NK-92 (cell line): ENCODE data around the gene ZNF276.
"Not testable (repeated sequence)": the region's sequence is repeated elsewhere in the genome, so short reads cannot be mapped to it uniquely, and the experiment has no call there.

Experiments used
- DNase-seq: peaks from one replicate; lab custom pipeline; 2025; ENCODE audit not compliant: unreplicated experiment; lab: John Stamatoyannopoulos, UW

The ZNF276 gene

DNA sequence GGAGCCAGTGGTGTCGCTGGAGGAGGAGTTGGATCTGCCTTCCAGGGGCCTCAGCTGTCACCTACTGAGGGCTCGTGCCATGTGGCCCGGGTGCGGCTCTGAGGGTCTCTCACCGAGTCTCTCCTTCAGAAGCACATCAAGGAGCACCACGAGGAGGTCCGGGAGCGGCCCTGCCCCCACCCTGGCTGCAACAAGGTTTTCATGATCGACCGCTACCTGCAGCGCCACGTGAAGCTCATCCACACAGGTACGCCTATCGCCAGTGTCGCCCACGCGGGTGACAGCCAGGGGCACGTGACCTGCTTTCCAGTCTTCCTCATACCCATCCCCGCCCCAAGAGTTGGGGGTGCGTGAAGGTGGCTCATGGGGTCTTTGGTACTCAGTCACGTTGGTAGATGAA, 12.5 kb downstream of the ZNF276 start:
- no peak for DNase-seq

DNA sequence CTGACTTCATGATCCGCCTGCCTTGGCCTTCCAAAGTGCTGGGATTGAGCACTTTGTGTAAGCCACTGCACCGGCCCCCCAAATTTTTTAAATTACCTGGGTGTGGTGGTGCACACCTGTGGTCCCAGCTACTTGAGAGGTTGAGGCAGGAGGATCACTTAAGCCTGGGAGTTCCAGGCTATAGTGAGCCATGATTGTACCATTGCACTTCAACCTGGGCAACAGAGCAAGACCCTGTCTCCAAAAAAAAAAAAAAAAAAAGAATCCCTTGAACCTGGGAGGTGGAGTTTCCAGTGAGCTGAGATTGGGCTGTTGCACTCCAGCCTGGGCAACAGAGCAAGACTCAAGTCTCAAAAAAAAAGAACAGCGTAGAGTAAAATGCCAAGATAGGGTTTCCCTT, 15.2 kb downstream of the ZNF276 start:
- no peak for DNase-seq

DNA sequence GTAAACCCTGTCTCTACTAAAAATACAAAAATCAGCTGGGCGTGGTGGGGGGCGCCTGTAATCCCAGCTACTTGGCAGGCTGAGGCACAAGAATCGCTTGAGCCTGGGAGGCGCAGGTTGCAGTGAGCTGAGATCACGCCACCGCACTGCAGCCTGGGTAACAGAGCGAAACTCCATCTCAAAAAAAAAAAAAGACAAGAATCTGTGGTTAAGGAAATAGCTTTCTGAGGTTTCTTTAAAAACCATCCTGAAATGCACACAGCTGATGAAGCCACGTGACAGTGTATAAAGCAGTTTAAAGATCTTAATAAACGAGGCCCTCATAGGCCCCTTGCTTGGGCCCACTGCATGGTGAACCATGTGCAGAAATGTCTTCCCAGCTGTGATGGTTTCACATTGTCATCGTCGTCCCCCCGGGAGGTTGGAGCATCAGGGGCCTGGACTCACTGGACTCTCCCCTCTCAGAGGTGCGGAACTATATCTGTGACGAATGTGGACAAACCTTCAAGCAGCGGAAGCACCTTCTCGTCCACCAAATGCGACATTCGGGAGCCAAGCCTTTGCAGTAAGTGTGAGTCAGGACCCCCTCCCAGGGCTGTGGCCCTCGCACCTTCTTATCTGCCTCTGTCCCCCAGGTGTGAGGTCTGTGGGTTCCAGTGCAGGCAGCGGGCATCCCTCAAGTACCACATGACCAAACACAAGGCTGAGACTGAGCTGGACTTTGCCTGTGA, 16.2 kb downstream of the ZNF276 start:
- no peak for DNase-seq

DNA sequence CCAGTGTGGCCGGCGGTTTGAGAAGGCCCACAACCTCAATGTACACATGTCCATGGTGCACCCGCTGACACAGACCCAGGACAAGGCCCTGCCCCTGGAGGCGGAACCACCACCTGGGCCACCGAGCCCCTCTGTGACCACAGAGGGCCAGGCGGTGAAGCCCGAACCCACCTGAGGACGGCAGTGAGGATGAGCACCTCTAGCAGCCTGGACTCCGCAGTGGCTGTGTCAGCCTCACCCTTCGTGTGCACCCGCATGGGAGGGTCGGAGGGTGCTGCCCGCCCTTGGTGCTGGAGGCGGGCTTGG, 16.7 kb downstream of the ZNF276 start:
- DNase-seq: no peak

DNA sequence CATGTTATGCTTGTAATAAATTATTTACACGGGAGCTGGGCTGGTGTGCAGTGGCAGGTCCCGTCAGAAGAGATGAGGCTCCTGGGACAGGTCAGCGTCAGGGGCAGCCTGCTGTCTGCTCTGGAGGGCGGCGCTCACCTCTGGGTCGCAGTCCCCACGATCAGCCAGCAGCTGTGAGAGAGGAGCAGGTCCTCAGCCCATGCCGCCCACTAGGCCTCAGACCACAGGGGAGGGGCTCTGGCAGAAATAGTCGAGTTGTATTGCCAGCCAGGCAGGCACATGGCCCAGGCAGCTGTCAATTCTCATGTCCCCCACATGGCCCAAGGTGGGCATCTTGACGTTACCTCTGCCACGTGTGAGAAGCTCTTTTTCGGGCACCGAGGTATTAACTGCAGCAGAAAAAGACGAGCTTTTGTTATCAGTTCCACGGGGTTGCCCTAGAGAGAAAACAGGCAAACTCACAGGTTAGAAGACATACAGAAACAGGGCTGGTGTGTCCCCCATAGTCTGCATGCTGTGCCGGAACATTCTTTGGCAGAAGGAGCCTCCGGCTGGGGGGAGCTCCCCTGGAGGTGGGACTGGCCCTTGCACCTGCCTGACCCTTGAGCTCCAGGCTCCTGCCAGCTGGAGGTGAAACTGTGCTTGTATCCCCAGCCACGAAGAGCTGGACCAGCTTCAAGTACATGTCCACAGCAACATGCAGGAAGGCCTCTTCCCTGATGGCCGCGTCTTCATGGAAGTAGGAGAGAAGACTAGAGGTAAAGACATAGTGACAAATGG, 17.4 kb downstream of the ZNF276 start:
- DNase-seq: no peak

DNA sequence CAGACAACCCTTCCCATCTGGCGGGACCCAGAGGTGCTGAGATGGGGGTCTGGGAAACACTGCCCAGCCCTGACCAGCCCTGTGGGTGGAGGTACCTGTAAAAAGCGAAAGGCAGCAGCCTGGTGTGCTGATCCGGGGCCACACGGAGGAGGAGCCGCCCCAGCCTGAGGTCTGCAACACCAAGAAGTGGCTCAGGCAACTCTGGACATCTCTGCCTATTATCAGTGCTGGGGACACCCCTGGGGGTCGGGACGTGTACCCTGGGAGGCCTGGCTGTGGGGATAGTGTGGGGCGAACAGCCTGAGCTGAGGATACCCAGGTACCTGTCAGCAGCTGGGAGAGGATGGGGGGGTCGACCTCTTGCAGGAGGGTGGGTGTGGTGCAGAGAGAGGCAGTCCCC, 18.0 kb downstream of the ZNF276 start:
- no peak for DNase-seq

DNA sequence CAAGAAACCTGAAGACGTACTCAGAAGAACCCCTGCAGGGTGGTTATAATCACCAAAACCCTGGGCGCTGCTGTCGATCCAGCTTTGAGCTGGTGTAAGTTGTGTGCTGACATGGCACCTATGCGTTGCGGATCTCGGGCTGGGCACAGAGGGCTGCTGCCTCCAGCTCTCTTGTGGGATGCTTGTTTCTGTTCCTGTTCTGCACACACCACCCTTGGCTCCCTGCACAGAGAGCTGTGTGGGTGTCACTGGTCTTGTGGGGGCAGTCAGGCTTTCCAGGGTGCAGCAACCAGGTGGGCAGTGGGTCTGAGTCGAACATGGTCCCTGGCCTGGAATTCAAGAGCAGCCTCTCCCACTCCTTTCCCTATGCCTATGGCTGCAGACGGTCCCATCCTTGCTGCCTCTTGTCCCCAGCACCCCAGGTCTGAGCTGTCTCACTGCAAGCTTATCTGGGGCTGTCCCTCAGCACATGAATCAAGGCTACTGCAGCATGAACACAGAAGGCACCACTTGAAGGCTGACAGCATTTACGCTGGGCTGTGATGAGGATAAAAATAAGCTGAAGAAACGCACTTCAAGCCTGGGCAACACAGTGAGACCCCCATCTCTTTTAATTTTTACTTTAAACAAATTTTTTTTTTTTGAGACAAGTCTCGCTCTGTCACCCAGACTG, 20.1 kb downstream of the ZNF276 start:
- no peak for DNase-seq

DNA sequence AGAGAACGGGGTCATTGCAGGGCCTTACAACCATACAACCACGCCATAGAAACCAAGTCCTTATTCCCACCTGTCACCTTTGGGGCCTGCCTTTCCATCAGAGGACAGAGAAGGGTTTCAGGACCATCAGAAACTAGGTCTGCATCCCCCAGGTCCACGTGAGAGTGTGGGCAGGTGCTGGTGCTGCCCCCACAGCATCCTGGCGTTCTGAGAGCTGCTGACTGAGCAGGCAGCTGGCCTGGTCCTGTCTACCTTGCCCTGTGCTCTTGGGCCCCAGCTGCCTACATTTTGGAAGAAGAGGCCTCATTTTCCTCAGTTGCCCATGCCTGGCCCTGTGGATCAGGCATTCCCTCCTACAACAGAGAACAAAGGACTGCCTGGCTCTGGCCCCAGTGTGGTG, 21.6 kb downstream of the ZNF276 start:
- no peak for DNase-seq

DNA sequence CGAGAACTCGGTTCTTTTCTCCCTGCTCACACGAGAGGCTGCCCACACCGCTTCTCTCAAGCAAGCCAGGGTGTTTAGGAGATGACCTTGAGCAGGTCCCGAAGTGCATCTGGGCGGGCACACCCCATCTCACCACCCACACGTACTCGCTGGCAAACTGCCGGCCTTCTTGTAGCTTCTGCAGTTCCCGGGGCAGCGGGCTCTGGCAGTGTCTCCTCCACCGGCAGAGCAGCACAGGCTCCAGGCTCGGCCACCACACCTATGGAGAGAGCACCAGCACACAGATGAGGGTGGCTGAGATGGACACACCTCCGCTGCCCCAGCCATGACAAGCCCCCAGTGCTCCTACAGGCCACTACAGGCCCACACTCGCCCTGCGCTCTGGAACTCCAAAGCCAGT, 23.5 kb downstream of the ZNF276 start:
- DNase-seq: no peak

DNA sequence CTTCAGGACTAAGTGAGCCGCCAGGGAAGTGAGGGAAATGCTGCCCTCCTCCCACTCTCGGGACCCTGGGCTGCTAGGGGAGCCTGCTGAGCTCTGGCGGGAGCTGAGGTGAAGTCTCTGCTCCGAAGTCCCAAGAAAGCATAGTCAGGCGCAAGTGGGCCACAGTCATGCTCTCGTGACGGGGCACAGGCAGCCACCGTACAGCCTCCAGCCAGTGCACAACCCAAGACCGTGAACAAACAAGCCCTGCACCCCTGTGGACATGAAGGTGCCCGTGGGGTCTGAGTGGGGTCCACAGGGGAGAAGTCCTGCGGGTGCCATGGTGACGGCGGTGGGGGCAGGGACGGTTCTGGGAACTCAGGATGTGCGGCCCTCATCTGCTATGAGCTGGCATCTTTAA, 24.7 kb downstream of the ZNF276 start:
- DNase-seq: no peak

DNA sequence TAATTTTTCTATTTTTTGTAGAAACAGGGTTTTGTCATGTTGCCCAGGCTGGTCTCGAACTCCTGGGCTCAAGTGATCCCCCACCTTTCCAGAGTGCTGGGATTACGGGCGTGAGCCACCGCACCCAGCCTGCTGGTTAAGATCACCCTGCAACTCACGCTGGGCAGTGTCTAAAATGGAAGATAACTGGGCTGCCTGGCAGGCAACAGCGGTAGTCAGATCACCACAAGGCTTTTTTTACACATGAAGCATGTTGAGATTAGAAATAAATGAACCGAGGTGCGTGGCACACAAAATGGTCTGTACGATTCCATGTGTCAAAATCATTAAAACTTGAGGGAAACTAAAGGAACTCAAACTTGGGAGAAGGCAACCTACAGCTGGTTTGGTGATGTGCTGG, 26.7 kb downstream of the ZNF276 start:
- no peak for DNase-seq

DNA sequence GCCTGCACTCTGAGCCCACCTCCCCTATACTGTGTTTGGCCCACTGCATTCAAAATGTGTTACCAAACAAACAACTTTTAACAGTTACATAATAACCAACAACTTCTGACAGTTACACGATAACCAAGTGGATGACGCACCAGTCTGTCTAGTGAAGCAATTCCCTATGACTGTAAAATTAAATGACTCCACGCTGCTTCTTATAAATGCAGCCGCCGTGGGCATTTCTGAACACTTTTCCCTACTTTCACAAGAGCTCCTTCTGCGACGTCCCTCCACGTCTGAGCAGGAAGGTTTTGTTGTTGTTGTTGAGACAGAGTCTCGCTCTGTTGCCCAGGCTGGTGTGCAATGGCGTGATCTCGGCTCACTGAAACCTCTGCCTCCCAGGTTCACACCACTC, 27.6 kb downstream of the ZNF276 start:
- DNase-seq: no peak

DNA sequence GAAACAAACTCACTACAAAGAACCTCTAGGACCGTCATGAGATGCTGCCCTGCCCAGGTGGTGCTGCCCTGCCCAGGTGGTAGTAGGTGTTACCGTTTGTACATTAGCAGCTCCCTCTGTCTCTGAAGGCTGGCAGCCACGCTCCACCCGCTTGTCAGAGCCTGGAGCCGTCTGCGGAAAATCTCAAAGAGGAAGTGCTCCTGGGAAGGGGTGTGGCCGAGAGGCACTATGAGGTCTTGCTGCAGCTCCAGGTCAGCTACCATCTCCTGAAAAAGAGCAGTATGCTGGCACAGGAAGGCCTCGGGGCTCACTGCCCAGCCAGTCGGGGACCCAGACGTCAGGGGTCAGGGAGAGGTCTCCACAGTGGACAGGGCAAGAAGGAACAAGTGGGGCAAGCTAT, 28.3 kb downstream of the ZNF276 start:
- no peak for DNase-seq

DNA sequence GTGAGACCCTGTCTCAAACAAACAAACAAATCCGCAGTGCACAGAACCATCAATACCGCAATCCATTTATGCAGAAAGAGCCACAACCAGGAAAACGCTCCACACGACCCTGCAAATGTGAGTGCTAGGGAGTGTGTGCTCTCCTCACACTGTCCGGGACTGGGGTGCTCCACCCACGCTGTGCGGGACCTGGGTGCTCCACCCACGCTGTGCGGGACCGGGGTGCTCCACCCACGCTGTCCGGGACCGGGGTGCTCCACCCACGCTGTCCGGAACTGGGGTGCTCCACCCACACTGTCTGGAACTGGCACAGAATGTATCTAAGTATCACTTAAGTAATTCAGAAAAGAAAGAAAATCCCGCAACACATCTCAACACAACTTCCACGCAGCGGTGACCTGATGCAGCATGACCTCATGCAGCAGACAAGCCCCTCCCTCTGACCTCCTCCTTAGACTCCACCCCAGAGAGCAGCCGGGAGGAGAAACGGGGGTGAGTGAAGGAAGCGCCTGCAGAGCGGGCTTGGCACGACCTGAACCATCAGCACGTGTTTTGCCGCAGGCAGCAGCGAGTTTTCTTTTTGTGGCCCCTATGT, 38.5 kb downstream of the ZNF276 start:
- no peak for DNase-seq

DNA sequence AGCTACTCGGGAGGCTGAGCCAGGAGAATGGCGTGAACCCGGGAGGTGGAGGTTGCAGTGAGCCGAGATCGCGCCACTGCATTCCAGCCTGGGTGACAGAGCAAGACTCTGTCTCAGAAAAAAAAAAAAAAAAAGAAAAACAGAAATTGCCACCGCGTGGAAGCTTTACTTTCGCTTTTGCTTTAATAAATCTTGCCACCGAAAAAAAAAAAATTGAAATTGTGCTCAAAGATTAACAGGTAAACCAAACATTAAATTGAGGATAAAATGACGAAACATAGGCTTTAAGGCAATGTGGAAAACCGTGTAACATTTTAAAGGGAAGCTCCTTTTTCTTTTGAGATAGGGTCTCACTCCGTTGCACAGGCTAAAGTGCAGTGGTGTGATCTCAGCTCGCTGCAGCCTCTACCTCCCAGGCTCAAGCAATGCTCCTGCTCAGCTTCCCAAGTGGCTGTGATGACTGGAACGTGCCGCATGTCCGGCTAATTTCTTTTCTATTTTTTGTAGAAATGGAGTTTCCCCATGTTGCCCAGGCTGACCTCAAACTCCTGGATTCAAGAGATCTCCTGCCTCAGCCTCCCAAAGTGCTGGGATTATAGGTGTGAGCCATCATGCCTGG, 40.1 kb downstream of the ZNF276 start:
- no peak for DNase-seq

DNA sequence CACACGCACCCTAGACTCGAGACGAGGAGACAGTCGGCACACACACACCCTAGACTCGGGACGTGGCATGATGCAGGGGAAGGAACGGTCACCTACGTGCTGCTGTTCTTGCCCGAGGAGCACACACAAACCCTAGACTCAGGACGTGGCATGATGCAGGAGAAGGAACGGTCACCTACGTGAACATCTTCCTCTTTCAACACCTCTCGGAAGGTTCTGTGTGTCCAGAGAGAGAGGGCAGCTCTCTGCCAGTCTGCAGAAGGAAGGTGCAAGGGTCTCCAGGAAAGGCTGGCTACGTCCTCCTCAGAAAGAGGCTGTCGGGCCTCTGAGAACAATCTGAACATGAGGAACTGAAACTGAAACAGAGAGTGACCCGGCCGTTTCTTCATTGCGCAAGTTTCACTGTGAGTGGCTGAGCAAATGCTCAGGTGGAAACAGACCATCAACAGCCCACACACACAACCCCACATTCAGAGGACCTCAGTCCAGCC, 43.4 kb downstream of the ZNF276 start:
- no peak for DNase-seq

DNA sequence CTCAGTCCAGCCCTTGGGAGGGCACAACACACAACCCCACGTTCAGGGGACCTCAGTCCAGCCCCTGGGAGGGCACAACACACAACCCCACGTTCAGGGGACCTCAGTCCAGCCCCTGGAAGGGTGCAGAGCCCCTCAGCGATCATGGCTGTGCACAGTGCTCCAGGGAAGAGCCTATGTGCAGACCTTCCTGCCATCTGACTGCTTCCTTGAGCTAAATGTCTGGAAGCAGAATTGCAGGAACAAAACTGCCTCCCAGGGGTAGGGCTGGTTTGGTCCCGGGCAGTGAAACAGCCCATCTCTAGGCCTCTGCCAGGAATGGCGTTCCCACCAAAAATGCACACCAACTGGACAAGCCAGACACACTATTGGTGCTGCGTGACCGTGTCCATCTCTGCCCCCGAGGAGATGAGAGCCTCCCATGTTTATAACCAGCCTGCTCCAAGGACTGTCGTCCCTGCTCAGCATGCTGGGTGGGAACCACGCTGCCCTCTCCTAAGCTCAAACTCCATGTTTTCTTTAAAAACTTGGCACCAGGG, 44.0 kb downstream of the ZNF276 start:
- no peak for DNase-seq

DNA sequence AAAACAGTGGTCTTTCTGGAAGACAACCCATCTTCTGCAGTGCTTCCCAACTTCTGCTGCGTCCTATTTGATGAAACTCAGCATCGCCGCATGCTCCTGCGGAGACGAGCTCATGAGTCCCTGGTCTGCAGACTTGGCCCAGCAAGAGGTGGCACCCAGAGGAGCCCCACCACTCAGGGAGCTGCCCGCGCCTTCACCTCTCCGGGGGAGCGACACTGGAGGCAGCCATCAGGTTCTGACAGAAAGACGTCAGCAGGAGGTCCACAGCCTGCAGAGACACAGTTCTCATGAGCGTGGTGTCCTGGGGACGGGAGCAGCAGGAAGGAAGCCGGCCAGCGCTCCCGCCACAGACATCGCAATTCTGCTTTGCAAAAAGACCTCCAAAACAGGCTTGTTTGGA, 49.0 kb downstream of the ZNF276 start:
- DNase-seq: no peak

DNA sequence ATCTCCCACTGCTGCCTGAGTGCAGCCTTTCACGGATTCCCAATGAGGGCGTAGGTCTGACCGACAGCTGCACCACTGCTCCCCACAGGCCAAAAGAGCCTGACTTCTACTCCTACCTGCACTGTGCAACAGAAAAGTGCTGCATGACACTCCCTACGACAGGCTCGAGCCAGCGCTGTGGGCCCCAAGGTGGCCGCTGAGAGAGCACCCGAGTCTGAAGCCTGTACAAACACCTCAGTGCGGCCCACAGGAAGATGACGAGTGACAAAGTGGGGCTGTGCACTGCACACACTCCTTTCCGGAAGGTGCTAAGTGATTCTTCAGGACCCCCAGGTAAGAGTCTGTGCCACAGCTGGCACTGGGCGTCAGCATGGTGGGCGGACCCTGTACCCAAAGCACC, 53.9 kb downstream of the ZNF276 start:
- no peak for DNase-seq

DNA sequence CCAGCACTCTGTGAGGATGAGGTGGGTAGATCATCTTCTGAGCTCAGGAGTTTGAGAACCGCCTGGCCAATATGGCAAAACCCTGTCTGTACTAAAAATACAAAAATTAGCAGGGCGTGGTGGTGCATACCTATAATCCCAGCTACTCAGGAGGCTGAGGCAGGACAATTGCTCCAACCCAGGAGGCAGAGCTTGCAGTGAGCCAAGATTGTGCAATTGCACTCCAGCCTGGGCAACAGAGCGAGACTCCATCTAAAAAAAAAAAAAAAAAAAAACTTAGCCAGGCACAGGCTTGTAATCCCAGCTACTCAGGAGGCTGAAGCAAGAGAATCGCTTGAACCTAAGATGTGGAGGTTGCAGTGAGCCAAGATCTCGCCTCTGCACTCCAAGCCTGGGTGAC, 56.9 kb downstream of the ZNF276 start:
- DNase-seq: not testable (repeated sequence)

DNA sequence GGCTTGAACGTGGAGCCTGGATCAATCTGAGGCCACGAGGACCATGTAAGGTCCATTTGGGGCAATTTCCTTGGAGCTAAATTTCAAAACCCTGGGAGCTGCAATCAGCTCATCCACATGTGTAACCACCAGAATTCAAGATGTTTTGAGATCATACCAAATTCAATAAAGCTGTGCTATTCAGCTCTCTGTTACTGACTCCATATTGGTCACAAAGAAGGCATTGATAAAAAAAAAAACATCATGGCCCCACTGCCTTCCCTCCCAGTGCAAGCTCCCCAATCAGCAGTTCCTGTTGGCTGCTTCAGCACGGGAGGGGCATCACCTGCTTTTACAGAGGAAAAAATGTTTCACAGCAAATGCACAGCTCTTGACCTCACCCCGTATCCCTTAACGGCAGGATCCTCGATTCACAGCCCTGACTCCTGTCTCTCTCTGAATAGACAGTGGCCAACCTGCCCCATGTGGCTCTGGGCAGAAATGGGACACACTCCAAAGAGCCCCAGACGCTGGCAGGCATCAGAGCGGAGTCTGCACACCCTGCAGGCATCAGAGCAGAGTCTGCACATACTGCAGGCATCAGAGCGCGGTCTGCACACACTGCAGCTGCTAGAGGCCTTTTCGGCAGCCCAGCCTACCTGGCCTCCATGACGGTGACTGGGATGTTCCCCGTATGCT, 58.0 kb downstream of the ZNF276 start:
- DNase-seq: no peak
